Measurements from ENCODE around the gene AKT3.

GRCh38 chr1:243896313-243896712, 46.3 kb upstream of the AKT3 start:
- TF ChIP-seq POLR2A (IDR thresholded peaks at IDR 0.05) = no peak
- no peak for TF ChIP-seq CTCF (IDR thresholded peaks at IDR 0.05)

Data from esophagus squamous epithelium (tissue), 4 donors.